Measurements from ENCODE around the gene GLB1L3. TPM values are rescaled to one million over a fixed set of nuclear protein-coding genes. Genes with fewer than 3 reads are reported as not detected.

The GLB1L3 gene
- polyA plus RNA-seq, 1 donor (not counting 4 experiments of a cell fraction or from before 2014, with no cell fraction given): 3.0 TPM

- no peak for DNase-seq (ENCODE audit: low read depth, low spot score)
- Histone ChIP-seq H3K36me3 (ENCODE audit: control insufficient read depth in 2 of 2, extremely low read depth in 1 of 2, insufficient read depth in 2 of 2, low read length in 2 of 2) (peaks cover 39% of the 10 kb centered on the region in 2 experiments), H3K4me1 (ENCODE audit: control insufficient read depth, extremely low read depth, insufficient read depth, low read length) (peaks cover 2% of the 10 kb centered on the region), H3K9me3 (ENCODE audit: control insufficient read depth, low read depth, low read length) (no peaks in the 10 kb centered on the region), H3K79me2 (ENCODE audit: control insufficient read depth, insufficient read depth, low read length) (no peaks in the 10 kb centered on the region), H2AFZ (ENCODE audit: control insufficient read depth, low read length) (no peak overlapping the region), H3K4me3 (ENCODE audit: control insufficient read depth in 2 of 3, extremely low read depth in 1 of 3, insufficient read depth in 2 of 3, low read depth in 1 of 3, low read length in 3 of 3) (no peak overlapping the region), H3K27ac (ENCODE audit: control insufficient read depth, insufficient read depth, low read length) (no peak overlapping the region), H3K9ac (ENCODE audit: control insufficient read depth, extremely low read depth, insufficient read depth, low read length) (no peak overlapping the region), H3K27me3 (ENCODE audit: control insufficient read depth, extremely low read depth, insufficient read depth, low read length) (no peaks in the 10 kb centered on the region), H3K4me2 (ENCODE audit: control insufficient read depth, extremely low read depth, insufficient read depth, low read depth, low read length) (no peak overlapping the region), H4K20me1 (ENCODE audit: control insufficient read depth, extremely low read depth, insufficient read depth, low read length) (no peaks in the 10 kb centered on the region), H3K9me1 (ENCODE audit: control insufficient read depth, extremely low read depth, insufficient read depth, low read length) (no peaks in the 10 kb centered on the region)
- FAIRE-seq: no peak
- TF ChIP-seq EZH2 (IDR thresholded peaks at IDR 0.05; ENCODE audit: low read length): no peak
- TF ChIP-seq CTCF (optimal IDR thresholded peaks at IDR 0.05 in 1 of 3, IDR thresholded peaks at IDR 0.05 in 1 of 3, conservative IDR thresholded peaks at IDR 0.05 in 1 of 3; ENCODE audit: extremely low read depth in 1 of 3, insufficient read depth in 2 of 3, low read length in 3 of 3): peak; percentile 48 to 66 (median 49)
- dilution Hi-C loops (cut with MboI; ENCODE audit: extremely low pct_ligation_motif_present, low sequenced_read_pairs): no loop called here
Measured at GRCh38 chr11:134244593-134244992, 31.6 kb upstream of the GLB1L3 start.

GRCh38 chr11:134245434-134245833, 30.7 kb upstream of the GLB1L3 start:
- Histone ChIP-seq H3K27me3 (ENCODE audit: control insufficient read depth, extremely low read depth, insufficient read depth, low read length) (no peaks in the 10 kb centered on the region), H3K9me1 (ENCODE audit: control insufficient read depth, extremely low read depth, insufficient read depth, low read length) (no peaks in the 10 kb centered on the region), H3K27ac (ENCODE audit: control insufficient read depth, insufficient read depth, low read length) (no peak overlapping the region), H3K9ac (ENCODE audit: control insufficient read depth, extremely low read depth, insufficient read depth, low read length) (no peak overlapping the region), H3K79me2 (ENCODE audit: control insufficient read depth, insufficient read depth, low read length) (no peaks in the 10 kb centered on the region), H4K20me1 (ENCODE audit: control insufficient read depth, extremely low read depth, insufficient read depth, low read length) (no peaks in the 10 kb centered on the region), H2AFZ (ENCODE audit: control insufficient read depth, low read length) (no peak overlapping the region), H3K4me3 (ENCODE audit: control insufficient read depth in 2 of 3, extremely low read depth in 1 of 3, insufficient read depth in 2 of 3, low read depth in 1 of 3, low read length in 3 of 3) (no peak overlapping the region), H3K4me2 (ENCODE audit: control insufficient read depth, extremely low read depth, insufficient read depth, low read depth, low read length) (no peak overlapping the region), H3K36me3 (ENCODE audit: control insufficient read depth in 2 of 2, extremely low read depth in 1 of 2, insufficient read depth in 2 of 2, low read length in 2 of 2) (peaks cover 39 to 45% of the 10 kb centered on the region in 2 experiments), H3K9me3 (ENCODE audit: control insufficient read depth, low read depth, low read length) (no peaks in the 10 kb centered on the region), H3K4me1 (ENCODE audit: control insufficient read depth, extremely low read depth, insufficient read depth, low read length) (peaks cover 2% of the 10 kb centered on the region)
- dilution Hi-C loops (cut with MboI; ENCODE audit: extremely low pct_ligation_motif_present, low sequenced_read_pairs): no loop called here
- FAIRE-seq: no peak
- DNase-seq (ENCODE audit: low read depth, low spot score): no peak
- no peak for TF ChIP-seq CTCF (optimal IDR thresholded peaks at IDR 0.05 in 1 of 3, IDR thresholded peaks at IDR 0.05 in 1 of 3, conservative IDR thresholded peaks at IDR 0.05 in 1 of 3; ENCODE audit: extremely low read depth in 1 of 3, insufficient read depth in 2 of 3, low read length in 3 of 3)
- TF ChIP-seq EZH2 (IDR thresholded peaks at IDR 0.05; ENCODE audit: low read length): no peak

Data from keratinocyte (primary cell).